Medulla oblongata (tissue), 1 donor: ENCODE results near the gene PTPN6.
A peak's percentile ranks its signal among the peaks of the same experiment; 100 is the strongest.

Experiments used
- DNase-seq: peaks from one replicate; pipeline ENCODE4 v3.0.0-alpha.2; 2015; ENCODE audit errors: extremely low spot score

The PTPN6 gene

GRCh38 chr12:6923003-6923732 lies 28.0 kb upstream of the PTPN6 start:
- DNase-seq = no peak

DNA sequence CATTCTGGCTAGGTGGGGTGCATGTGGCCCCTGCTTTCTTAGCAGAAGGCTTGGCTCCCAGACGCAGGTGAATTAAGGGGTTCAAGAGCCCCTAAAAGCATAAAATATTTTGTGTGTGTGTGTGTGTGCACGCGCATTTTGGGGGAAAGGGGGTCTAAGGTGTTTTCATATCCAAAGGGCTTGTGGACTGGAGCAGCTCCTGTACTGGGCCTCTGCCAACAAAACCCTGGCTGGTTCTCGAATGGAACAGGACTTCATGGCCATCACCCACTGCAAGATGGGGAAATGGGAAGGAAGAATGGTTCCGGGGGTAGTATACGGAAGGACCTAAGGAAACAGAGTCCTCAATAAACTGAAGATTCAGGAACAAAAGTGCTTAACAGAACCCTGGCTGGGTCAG lies 27.3 kb upstream of the PTPN6 start:
- no peak for DNase-seq

GRCh38 chr12:6925239-6925539 lies 26.0 kb upstream of the PTPN6 start:
- no peak for DNase-seq

DNA sequence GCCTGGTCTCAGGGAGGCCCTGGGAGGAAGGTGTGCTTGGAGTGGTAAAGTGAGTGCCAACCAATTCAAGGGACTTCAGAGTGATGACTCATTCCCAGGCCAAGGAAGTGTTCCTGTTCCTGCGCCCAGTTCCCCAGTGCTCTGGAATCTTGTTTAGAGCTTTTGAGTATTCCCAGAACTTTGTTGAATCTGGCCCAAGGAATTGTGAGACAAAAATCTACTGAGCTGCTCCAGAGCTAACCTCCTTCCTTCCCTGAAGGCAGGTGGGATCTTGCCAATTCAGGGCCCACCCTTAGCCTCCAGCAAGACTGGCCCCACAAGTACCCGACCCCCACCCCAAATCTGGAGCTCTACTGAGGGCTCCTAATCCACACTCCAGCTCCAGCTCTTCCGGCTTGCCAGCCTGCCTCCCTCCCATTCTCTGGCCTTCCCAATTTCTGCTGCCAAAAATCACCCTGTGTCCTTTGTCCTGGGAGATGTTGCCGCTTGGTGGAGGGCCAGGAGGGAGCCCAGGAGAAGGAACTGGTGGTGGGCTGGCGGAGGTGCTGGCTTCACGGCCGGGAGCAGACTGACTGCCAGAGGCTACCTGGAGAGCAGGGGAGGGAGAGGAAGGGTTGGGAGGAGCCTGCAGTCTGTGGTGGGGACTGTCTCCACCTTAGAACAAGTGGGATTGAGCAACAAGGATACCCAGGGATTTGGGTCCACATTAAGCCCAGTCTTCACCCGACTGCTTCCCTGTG lies 25.4 kb upstream of the PTPN6 start:
- peak; percentile 85 for DNase-seq

- peak; percentile 89 for DNase-seq
These were observed 23.7 kb upstream of the PTPN6 start, which contains the start of gene ATN1 for GRCh38 chr12:6927379-6928021. ATN1 (plus strand) TSS chr12:6927959; CDS start chr12:6934002, 6,043 bp downstream.

DNA sequence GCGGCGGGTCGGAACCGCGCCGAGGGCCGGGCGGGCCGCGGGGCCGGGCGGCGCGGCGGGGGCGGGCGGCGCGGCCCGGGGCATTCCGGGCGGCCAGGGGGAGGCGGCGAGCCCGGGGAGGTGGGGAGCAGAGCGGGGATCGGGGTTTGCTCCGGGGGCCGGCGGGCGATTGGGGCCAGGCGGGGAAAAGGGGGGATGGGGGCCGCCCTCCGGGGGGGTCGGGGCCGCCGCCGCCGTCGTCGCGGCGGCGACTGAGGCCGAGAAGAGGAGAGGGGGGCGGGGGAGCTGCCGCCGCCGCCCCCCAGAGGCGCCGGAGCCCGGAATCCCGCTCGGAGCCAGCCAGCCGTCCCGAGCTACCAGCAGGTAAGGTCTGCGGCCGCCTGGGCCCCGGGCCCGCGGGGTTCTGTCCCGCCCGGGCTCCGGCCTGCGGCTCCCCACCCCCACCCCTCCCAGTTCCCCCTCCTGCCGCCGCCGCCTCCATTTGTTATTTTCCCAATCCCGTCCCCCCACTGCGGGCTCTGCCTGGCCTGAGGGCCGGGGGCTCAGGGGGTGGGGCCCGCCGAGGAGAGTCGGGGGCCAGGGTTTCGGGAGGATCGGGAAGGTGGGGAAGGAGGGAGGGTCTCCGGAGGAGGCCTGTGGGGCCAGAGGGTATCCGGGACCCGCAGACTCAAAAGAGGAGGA lies 23.0 kb upstream of the PTPN6 start:
- DNase-seq = no peak

DNA sequence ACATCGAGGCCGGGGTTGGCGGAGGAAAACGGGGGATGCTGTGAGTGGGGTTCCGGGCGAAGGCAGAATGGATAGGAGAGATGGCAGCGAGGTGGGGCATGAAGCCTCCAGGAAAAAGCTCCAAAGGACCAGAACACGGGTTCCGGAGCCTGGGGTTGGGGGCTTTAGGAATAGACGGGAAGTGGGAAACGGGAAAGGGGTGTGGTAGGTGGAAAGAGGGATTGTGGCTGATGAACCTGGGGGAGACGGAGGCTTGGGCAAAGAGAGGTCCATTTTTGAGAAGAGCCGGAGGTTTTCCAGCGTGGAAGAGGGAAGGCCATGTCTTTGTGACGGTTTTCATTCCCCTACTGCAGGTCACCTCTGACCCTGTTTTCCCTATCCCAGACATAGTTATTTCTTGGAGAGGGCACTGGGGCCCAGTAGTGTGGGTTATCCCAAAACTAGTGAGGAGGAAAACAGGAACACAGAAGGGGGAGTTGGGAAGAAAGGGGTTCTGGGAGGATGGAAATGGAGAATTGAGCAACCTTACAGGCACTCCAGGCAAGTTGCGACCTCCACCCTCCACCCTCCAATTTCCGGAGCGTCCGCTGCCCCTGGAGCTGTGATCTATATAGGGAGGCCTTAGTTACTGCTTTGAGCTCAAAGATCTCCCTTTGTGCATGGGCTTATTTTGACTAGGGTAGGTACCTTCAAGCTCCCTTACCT lies 22.3 kb upstream of the PTPN6 start:
- DNase-seq = no peak

DNA sequence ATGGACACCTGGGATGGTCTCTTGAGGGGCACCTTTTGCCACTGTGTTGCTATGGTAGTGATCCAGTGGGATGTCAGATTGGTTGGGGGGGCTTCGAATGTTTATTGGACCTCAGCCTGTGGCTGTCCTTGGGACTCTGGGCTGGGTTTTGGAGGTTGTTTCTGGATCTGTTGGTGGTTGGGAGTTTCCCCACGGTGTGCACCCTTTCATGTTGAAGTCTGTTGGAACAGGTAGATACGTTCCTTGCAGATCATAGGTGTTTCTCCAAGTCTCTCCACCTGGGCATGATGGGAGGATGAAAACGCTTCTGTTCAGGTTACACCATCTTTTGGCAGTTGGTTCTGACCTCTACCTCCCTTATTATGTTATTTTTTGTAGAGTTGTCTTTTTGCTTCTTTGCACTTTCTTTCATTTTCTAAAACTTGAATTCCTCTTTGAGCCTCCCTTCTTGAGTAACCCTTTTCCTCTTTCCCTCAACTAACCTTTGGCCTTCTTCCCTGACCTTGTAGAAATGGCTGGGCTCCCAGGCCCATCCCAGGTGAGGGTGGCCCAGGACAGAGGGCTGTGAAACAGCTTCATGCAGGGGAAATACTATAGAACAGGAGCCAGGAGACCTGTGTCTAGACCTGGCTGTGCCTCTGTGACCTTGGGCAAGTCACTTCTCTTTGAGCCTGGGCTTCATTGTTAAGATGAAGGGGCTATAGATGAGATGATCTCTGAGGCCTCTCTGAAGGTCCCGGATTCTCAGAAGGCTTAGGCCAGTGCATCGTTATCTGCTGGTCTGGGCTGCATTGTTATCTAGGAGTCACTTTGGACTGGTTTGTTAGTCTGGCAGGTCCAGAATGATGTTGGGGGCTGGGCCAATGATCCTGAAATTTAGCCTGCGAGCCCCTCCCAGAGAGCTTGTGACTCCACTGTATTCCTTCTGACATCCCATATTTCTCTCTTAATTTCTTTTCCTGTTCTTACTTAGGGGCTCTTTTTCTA lies 21.4 kb upstream of the PTPN6 start:
- DNase-seq = no peak

DNA sequence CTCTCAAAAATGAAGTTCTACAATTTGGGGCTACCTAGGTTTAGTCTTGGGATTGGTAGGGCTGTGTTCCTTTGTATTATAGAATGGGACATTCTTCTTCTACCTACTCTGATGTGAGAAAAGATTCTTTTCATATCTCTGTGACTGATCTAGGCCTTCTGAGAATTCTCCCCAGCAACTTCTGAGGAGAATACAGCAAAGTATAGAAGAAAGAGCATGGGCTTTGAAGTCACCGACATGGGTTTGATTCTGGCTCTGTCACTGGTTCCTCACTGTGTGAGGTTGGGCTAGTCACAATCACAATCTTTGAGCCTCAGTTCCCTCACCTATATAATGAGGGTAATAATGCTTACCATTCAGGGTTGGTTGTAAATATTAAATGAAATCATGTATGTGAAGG lies 18.4 kb upstream of the PTPN6 start:
- no peak for DNase-seq

DNA sequence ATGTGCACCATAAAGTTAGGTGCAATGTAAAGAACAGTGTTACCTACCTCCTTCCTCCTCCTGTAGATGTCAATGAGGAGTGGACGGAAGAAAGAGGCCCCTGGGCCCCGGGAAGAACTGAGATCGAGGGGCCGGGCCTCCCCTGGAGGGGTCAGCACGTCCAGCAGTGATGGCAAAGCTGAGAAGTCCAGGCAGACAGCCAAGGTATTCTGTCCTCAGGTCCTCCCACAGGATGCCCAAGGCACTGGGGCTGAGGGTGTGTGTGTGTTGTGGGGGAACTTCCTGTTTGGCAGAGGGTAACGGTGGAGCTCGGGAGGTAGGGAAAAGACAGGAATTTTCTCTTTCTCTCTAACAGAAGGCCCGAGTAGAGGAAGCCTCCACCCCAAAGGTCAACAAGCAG lies 17.0 kb upstream of the PTPN6 start:
- DNase-seq = no peak

DNA sequence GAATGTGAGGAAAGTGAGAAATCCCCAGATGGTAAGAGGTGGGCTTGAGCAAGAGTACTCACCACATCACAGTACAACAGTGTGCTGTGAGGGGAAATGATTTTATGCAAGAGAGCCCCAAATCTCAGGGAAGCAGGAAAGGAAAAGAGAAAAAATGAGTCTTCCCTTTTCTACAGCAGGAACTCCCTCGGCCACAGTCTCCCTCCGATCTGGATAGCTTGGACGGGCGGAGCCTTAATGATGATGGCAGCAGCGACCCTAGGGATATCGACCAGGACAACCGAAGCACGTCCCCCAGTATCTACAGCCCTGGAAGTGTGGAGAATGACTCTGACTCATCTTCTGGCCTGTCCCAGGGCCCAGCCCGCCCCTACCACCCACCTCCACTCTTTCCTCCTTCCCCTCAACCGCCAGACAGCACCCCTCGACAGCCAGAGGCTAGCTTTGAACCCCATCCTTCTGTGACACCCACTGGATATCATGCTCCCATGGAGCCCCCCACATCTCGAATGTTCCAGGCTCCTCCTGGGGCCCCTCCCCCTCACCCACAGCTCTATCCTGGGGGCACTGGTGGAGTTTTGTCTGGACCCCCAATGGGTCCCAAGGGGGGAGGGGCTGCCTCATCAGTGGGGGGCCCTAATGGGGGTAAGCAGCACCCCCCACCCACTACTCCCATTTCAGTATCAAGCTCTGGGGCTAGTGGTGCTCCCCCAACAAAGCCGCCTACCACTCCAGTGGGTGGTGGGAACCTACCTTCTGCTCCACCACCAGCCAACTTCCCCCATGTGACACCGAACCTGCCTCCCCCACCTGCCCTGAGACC lies 15.6 kb upstream of the PTPN6 start:
- DNase-seq = no peak

- no peak for DNase-seq
These were observed 14.9 kb upstream of the PTPN6 start for GRCh38 chr12:6936194-6936635.

DNA sequence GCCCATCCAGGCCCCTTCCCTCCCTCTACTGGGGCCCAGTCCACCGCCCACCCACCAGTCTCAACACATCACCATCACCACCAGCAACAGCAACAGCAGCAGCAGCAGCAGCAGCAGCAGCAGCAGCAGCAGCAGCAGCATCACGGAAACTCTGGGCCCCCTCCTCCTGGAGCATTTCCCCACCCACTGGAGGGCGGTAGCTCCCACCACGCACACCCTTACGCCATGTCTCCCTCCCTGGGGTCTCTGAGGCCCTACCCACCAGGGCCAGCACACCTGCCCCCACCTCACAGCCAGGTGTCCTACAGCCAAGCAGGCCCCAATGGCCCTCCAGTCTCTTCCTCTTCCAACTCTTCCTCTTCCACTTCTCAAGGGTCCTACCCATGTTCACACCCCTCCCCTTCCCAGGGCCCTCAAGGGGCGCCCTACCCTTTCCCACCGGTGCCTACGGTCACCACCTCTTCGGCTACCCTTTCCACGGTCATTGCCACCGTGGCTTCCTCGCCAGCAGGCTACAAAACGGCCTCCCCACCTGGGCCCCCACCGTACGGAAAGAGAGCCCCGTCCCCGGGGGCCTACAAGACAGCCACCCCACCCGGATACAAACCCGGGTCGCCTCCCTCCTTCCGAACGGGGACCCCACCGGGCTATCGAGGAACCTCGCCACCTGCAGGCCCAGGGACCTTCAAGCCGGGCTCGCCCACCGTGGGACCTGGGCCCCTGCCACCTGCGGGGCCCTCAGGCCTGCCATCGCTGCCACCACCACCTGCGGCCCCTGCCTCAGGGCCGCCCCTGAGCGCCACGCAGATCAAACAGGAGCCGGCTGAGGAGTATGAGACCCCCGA lies 14.3 kb upstream of the PTPN6 start:
- no peak for DNase-seq

DNA sequence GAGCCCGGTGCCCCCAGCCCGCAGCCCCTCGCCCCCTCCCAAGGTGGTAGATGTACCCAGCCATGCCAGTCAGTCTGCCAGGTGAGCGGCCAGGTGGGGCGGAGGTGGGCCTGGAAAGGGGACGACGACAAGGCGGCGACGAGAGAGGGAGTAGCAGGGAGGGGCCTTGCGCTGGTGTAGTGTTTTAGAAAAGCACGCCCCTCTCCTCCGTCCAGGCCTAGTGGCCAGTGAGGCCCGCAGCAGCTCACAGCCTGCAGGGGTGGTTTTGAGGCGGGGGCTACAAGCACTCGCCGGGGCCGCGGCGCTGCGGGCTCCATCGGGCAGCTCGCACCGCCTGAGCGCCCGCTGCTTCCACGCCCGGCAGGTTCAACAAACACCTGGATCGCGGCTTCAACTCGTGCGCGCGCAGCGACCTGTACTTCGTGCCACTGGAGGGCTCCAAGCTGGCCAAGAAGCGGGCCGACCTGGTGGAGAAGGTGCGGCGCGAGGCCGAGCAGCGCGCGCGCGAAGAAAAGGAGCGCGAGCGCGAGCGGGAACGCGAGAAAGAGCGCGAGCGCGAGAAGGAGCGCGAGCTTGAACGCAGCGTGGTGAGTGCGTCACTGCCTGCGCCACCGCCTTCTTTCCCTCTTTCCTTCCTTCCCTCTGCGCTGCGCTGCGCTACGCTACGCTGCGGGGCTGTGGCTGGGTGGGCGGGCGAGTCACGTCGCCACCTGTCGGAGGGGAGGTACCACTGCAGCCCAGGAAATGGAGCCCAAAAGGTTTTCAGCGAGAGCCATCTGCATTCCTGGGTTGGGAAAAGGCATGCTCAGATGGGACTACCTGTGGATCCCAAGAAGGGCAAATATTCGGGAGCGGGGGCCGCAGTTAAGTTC lies 13.4 kb upstream of the PTPN6 start:
- DNase-seq = peak; percentile 97

DNA sequence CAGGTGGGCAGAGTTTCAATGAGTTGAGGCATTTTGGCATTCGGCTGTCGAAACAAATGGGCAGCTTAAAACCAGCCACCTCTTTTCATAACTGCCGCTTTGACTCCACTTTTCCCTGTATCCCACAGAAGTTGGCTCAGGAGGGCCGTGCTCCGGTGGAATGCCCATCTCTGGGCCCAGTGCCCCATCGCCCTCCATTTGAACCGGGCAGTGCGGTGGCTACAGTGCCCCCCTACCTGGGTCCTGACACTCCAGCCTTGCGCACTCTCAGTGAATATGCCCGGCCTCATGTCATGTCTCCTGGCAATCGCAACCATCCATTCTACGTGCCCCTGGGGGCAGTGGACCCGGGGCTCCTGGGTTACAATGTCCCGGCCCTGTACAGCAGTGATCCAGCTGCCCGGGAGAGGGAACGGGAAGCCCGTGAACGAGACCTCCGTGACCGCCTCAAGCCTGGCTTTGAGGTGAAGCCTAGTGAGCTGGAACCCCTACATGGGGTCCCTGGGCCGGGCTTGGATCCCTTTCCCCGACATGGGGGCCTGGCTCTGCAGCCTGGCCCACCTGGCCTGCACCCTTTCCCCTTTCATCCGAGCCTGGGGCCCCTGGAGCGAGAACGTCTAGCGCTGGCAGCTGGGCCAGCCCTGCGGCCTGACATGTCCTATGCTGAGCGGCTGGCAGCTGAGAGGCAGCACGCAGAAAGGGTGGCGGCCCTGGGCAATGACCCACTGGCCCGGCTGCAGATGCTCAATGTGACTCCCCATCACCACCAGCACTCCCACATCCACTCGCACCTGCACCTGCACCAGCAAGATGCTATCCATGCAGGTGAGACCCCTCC lies 12.6 kb upstream of the PTPN6 start:
- DNase-seq = no peak

- no peak for DNase-seq
These were observed 12.0 kb upstream of the PTPN6 start for GRCh38 chr12:6939191-6939540.

- no peak for DNase-seq
These were observed 9.9 kb upstream of the PTPN6 start for GRCh38 chr12:6941267-6941666.
